ENCODE measurements around the gene LIPJ. TPM values are rescaled to one million over a fixed set of nuclear protein-coding genes. Genes with fewer than 3 reads are reported as not detected.

LIPJ gene
- total RNA-seq, 2 donors from 2014 or later, result 0.27 TPM; not detected in 1

DNA sequence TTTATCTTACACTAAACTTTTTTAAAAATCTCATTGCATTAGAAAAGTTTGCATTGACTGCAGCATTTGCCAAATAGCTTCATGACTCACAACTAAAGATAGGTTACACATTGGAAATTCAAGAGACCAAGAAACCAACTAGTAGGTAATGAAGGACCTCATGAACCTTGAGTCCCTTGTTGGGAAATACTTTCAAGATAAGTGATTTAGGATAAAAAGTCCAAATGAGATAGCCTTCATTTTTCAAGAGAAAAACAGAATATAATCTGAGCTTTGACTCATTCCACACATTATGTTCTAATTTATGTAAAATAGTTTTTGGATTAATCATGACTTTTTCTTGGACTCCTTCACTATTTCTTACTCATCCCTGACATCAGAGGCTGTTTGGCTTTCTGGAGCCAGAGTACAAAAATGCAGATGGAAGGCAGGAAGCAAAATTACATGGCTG is 64.6 kb downstream of the LIPJ start:
- Histone ChIP-seq H3K4me3 (no peak overlapping the region), H3K27ac (no peak overlapping the region), H3K4me1 (ENCODE audit: control insufficient read depth in 1 of 2, low read depth in 2 of 2) (no peaks in the 10 kb centered on the region), H3K9me3 (no peaks in the 10 kb centered on the region), H3K36me3 (no peaks in the 10 kb centered on the region), H3K27me3 (replicated peaks; ENCODE audit: insufficient read depth) (no peaks in the 10 kb centered on the region)
- no peak for DNase-seq (ENCODE audit: low spot score)
- ATAC-seq (ENCODE audit: insufficient number of reproducible peaks, low FRiP score, low read depth), result no peak
- TF ChIP-seq, protein P1, sequence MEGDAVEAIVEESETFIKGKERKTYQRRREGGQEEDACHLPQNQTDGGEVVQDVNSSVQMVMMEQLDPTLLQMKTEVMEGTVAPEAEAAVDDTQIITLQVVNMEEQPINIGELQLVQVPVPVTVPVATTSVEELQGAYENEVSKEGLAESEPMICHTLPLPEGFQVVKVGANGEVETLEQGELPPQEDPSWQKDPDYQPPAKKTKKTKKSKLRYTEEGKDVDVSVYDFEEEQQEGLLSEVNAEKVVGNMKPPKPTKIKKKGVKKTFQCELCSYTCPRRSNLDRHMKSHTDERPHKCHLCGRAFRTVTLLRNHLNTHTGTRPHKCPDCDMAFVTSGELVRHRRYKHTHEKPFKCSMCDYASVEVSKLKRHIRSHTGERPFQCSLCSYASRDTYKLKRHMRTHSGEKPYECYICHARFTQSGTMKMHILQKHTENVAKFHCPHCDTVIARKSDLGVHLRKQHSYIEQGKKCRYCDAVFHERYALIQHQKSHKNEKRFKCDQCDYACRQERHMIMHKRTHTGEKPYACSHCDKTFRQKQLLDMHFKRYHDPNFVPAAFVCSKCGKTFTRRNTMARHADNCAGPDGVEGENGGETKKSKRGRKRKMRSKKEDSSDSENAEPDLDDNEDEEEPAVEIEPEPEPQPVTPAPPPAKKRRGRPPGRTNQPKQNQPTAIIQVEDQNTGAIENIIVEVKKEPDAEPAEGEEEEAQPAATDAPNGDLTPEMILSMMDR (IDR thresholded peaks at IDR 0.05), result no peak

DNA sequence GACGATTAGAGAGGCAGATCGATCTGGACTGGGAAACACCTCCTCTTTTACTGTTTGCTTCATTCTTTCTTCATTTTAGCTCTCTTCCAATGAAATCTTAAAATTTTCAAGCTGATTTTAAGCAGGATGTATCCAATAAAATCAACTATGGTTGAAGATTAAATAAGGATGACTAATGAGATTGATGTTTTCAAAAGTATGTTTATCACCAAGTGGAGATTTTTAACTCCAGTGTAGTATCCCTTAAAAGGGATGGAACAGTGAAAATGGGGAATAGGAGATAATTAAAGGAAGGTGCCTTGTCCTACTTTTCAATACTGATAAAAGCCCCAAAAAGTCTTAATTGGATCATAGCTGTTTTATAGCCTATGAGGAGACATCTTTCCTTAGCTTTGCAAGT is 66.1 kb downstream of the LIPJ start:
- Histone ChIP-seq H3K27me3 (replicated peaks; ENCODE audit: insufficient read depth) (no peaks in the 10 kb centered on the region), H3K4me1 (ENCODE audit: control insufficient read depth in 1 of 2, low read depth in 2 of 2) (no peaks in the 10 kb centered on the region), H3K36me3 (no peaks in the 10 kb centered on the region), H3K4me3 (no peak overlapping the region), H3K27ac (no peak overlapping the region), H3K9me3 (no peaks in the 10 kb centered on the region)
- no peak for DNase-seq (ENCODE audit: low spot score)
- ATAC-seq (ENCODE audit: insufficient number of reproducible peaks, low FRiP score, low read depth), result no peak
- TF ChIP-seq, protein P1 (IDR thresholded peaks at IDR 0.05), result no peak

Other genes starting within 250 kb of the LIPJ start
- 1 to 10 TPM; 6.2 to 9.4 TPM for gene RNLS, start 3.4 kb upstream of the LIPJ start, total RNA-seq
- gene LIPF, start 77.7 kb downstream of the LIPJ start, total RNA-seq, result not detected
- not detected for gene LIPK, start 119.5 kb downstream of the LIPJ start, total RNA-seq
- not detected for gene LIPN, start 173.3 kb downstream of the LIPJ start, total RNA-seq
- gene LIPM, start 216.0 kb downstream of the LIPJ start, total RNA-seq, result not detected